Measurements from ENCODE around the gene DKK3. TPM values are rescaled to one million over a fixed set of nuclear protein-coding genes. Genes with fewer than 3 reads are reported as not detected.
A peak's percentile ranks its signal among the peaks of the same experiment; 100 is the strongest.

The DKK3 gene
- total RNA-seq, 1 donor from 2014 or later: 769 TPM

DNA sequence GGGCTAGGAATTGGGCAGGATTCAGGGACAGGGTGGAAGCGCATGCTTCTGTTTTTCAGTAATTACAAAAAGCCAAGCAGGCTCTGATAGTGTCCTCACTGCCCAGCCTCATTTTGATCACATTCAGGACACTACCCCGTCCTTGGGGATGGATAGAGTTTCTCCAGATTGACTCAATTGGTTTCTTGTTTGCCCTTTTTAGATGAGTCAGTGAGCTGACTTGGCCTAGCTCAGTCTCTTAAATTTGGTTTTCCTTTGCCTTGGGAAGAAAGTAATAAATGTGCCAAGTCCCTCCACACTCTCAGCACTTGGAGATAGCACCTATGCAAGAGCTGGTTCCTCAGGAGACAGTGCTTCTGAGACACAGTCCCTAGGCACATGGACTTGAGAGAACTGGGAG is 25.5 kb downstream of the DKK3 start:
- Histone ChIP-seq H3K4me1 (peaks cover 100% of the 10 kb centered on the region), H3K9me3 (replicated peaks) (no peaks in the 10 kb centered on the region), H3K4me3 (no peak overlapping the region), H3K27ac (replicated peaks) (peak overlapping the region; percentile 96), H3K27me3 (ENCODE audit: low read depth) (no peaks in the 10 kb centered on the region), H3K36me3 (no peaks in the 10 kb centered on the region)
- intact Hi-C loops (cut with micrococcal nuclease): no loop called here
- TF ChIP-seq, protein P1, sequence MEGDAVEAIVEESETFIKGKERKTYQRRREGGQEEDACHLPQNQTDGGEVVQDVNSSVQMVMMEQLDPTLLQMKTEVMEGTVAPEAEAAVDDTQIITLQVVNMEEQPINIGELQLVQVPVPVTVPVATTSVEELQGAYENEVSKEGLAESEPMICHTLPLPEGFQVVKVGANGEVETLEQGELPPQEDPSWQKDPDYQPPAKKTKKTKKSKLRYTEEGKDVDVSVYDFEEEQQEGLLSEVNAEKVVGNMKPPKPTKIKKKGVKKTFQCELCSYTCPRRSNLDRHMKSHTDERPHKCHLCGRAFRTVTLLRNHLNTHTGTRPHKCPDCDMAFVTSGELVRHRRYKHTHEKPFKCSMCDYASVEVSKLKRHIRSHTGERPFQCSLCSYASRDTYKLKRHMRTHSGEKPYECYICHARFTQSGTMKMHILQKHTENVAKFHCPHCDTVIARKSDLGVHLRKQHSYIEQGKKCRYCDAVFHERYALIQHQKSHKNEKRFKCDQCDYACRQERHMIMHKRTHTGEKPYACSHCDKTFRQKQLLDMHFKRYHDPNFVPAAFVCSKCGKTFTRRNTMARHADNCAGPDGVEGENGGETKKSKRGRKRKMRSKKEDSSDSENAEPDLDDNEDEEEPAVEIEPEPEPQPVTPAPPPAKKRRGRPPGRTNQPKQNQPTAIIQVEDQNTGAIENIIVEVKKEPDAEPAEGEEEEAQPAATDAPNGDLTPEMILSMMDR (IDR thresholded peaks at IDR 0.05; ENCODE audit: borderline replicate concordance): no peak
- DNase-seq: no peak

DNA sequence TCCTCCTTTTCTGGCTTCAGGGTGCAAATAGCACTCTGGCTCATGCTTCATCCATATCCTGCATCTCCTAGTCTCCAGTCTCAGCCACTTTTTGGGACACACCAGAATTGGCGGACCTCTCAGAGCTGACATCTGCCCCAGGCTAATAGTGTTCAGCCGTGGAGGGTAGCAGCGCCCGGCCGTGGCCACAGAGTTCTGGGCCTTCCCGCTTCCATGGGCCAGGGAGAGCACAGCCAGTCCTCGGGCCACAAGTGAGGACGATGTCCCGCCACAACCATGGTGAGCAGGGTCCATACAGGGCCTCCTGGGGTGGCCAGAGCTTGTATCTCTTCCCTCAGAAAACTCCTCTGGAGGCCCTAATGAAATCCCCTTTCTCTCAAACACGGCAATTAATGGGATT is 26.0 kb downstream of the DKK3 start:
- DNase-seq: no peak
- Histone ChIP-seq H3K9me3 (replicated peaks) (no peaks in the 10 kb centered on the region), H3K4me3 (no peak overlapping the region), H3K4me1 (peaks cover 100% of the 10 kb centered on the region), H3K27ac (replicated peaks) (peak overlapping the region; percentile 96), H3K27me3 (ENCODE audit: low read depth) (no peaks in the 10 kb centered on the region), H3K36me3 (no peaks in the 10 kb centered on the region)
- intact Hi-C loops (cut with micrococcal nuclease): no loop called here
- TF ChIP-seq, protein P1 (IDR thresholded peaks at IDR 0.05; ENCODE audit: borderline replicate concordance): no peak

DNA sequence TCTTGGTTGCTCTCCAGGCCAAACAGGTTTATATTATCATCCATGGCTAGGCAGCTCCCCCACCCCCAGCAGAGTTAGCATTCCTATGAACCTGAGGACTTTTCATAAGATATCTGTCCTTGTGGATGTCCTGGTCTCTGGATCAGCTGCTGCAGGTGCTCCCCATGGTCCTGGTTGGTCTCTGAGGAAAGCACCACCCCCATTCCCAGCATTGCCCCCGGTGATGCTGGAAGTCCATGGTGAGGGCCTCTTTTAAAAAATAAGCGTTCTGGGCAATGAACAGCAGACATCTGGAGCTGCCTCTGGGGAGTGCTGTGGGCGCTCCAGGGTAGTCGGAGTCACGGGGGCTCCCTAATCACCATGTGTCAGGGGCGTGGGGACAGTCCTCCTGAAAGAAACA is 26.6 kb downstream of the DKK3 start:
- Histone ChIP-seq H3K9me3 (replicated peaks) (no peaks in the 10 kb centered on the region), H3K27me3 (ENCODE audit: low read depth) (no peaks in the 10 kb centered on the region), H3K27ac (replicated peaks) (peak overlapping the region; percentile 96), H3K4me1 (peaks cover 100% of the 10 kb centered on the region), H3K4me3 (no peak overlapping the region), H3K36me3 (no peaks in the 10 kb centered on the region)
- TF ChIP-seq, protein P1 (IDR thresholded peaks at IDR 0.05; ENCODE audit: borderline replicate concordance): no peak
- intact Hi-C loops (cut with micrococcal nuclease): no loop called here
- DNase-seq: no peak

DNA sequence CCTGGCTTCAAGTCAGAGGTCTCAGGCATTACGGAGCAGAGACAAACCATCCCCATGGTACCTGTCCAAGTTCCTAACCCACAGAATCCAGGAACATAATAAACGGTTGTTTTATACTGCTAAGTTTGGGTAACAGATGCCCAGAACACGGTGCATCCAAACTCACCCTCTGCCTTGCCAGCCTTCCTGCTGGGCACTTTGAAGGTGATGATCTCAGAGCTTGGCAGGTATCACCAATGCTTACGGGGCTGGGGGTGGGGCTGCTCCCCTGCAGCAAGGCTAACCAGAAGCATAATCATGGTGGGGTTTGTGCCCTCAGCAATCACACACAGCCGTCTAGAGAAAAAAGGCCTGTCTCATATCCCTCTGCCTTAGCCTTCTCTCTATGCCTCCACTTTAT is 27.1 kb downstream of the DKK3 start:
- no peaks in the 10 kb centered on the region for H3K9me3 ChIP-seq (replicated peaks)
- peaks cover 100% of the 10 kb centered on the region for H3K4me1 ChIP-seq
- intact Hi-C loops (cut with micrococcal nuclease): no loop called here
- no peak overlapping the region for H3K4me3 ChIP-seq
- H3K27me3 ChIP-seq (ENCODE audit: low read depth): no peaks in the 10 kb centered on the region
- H3K36me3 ChIP-seq: no peaks in the 10 kb centered on the region
- DNase-seq: no peak
- TF ChIP-seq, protein P1 (IDR thresholded peaks at IDR 0.05; ENCODE audit: borderline replicate concordance): no peak
- peak overlapping the region; percentile 96 for H3K27ac ChIP-seq (replicated peaks)

DNA sequence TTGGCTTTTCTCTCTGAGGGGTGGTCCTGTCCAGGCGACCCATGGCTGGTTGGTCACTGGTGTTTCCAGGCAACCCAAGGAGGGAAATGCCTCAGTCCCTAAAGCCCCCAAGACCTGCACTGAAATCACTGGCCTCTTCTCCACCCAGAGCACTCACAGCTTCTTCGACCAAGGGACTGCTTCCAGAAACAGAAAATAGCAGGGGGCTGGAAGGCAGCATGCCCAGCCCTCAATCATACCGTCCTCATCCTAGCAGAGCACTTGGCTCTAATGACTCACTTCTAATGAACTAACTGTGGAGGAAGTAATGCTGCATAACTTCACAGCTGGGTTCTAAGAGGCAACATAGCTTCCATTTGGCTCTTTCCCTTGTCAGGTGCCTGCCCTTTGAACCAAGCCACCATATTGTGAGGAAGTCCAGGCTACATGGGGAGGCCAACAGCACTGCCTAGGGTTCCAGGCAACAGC is 27.6 kb downstream of the DKK3 start:
- Histone ChIP-seq H3K27ac (replicated peaks) (peak overlapping the region; percentile 96), H3K36me3 (no peaks in the 10 kb centered on the region), H3K4me3 (no peak overlapping the region), H3K27me3 (ENCODE audit: low read depth) (no peaks in the 10 kb centered on the region), H3K4me1 (peaks cover 100% of the 10 kb centered on the region), H3K9me3 (replicated peaks) (no peaks in the 10 kb centered on the region)
- intact Hi-C loops (cut with micrococcal nuclease): no loop called here
- no peak for DNase-seq
- TF ChIP-seq, protein P1 (IDR thresholded peaks at IDR 0.05; ENCODE audit: borderline replicate concordance): no peak
